Right renal cortex interstitium (tissue), 3 donors: ENCODE results near the gene GGNBP2. TPM values are rescaled to one million over a fixed set of nuclear protein-coding genes. Genes with fewer than 3 reads are reported as not detected.
"Not testable (repeated sequence)": the region's sequence is repeated elsewhere in the genome, so short reads cannot be mapped to it uniquely, and the experiment has no call there.

ENCODE experiments used
- DNase-seq, 3 donors: peaks; one replicate each; pipeline ENCODE4 v3.0.0-alpha.2; 2013; ENCODE audit warnings: low read depth in 3 of 3, low spot score in 2 of 3
- polyA plus RNA-seq, 3 donors: library from polyadenylated mRNA; unstranded; fragments of 120-200 nt; gene quantifications; one replicate each; pipeline ENCODE4 v1.2.1, GENCODE V29; 2013; ENCODE audit not compliant: insufficient read length in 3 of 3

GGNBP2 gene
- 10 to 100 TPM; 83.2 to 87.8 (median 85.3) TPM for polyA plus RNA-seq

GRCh38 chr17:36544307-36545076 lies at the start of gene GGNBP2:
TSS of gene GGNBP2 (plus strand) at chr17:36544919. CDS start at chr17:36545725, 806 bp downstream.
- DNase-seq: peak; percentile 75 to 86 (median 85)

- DNase-seq: no peak
These were observed 49.6 kb upstream of the GGNBP2 start for GRCh38 chr17:36495076-36495578.

GRCh38 chr17:36496018-36496789 lies 48.5 kb upstream of the GGNBP2 start:
- no peak for DNase-seq

GRCh38 chr17:36498155-36498554 lies 46.6 kb upstream of the GGNBP2 start:
- no peak for DNase-seq

- no peak for DNase-seq
These were observed 46.0 kb upstream of the GGNBP2 start for GRCh38 chr17:36498560-36499300.

- DNase-seq: no peak
These were observed 43.9 kb upstream of the GGNBP2 start for GRCh38 chr17:36500745-36501225.

- no peak for DNase-seq
These were observed 43.4 kb upstream of the GGNBP2 start for GRCh38 chr17:36501351-36501750.

GRCh38 chr17:36501963-36502362 lies 42.8 kb upstream of the GGNBP2 start:
- DNase-seq: no peak

GRCh38 chr17:36503456-36504155 lies 41.1 kb upstream of the GGNBP2 start:
- no peak for DNase-seq

GRCh38 chr17:36504156-36504545 lies 40.6 kb upstream of the GGNBP2 start:
- DNase-seq: no peak

GRCh38 chr17:36505171-36505570 lies 39.5 kb upstream of the GGNBP2 start:
- no peak for DNase-seq

- no peak for DNase-seq
These were observed 38.4 kb upstream of the GGNBP2 start for GRCh38 chr17:36506249-36506826.

GRCh38 chr17:36506831-36507230 lies 37.9 kb upstream of the GGNBP2 start:
- no peak for DNase-seq

- no peak for DNase-seq
These were observed 37.5 kb upstream of the GGNBP2 start for GRCh38 chr17:36507266-36507665.

- DNase-seq: not testable (repeated sequence)
These were observed 36.3 kb upstream of the GGNBP2 start for GRCh38 chr17:36508439-36508838.

GRCh38 chr17:36509272-36509985 lies 35.3 kb upstream of the GGNBP2 start:
- DNase-seq: no peak

- no peak for DNase-seq
These were observed 34.1 kb upstream of the GGNBP2 start for GRCh38 chr17:36510636-36511035.

GRCh38 chr17:36511216-36511615 lies 33.5 kb upstream of the GGNBP2 start:
- DNase-seq: no peak

GRCh38 chr17:36512641-36513040 lies 32.1 kb upstream of the GGNBP2 start:
- DNase-seq: no peak
